ENCODE data around the gene ACOXL.
"Not testable (repeated sequence)": the region's sequence is repeated elsewhere in the genome, so short reads cannot be mapped to it uniquely, and the experiment has no call there.

ACOXL gene

GRCh38 chr2:110732422-110733413 lies at the start of gene ACOXL:
TSS of gene ACOXL (plus strand) at chr2:110732573. CDS start at chr2:110768390, 35,817 bp downstream.
- Histone ChIP-seq H3K9ac (ENCODE audit: low read length) (no peak within 1 kb of the TSS), H3K4me1 (ENCODE audit: control insufficient read depth, insufficient read depth, low read length) (no peaks in the 10 kb centered on the region), H3K36me3 (ENCODE audit: control insufficient read depth, insufficient read depth, low read length, severe bottlenecking) (no peaks in the 10 kb centered on the region), H3K27me3 (replicated peaks; ENCODE audit: control insufficient read depth, insufficient read depth, low read length) (peaks cover 78% of the 10 kb centered on the region), H3K9me3 (ENCODE audit: control insufficient read depth, low read length) (peaks cover 10% of the 10 kb centered on the region), H3K4me3 (ENCODE audit: low read length) (no peak within 1 kb of the TSS)
- no peak for DNase-seq (ENCODE audit: low read depth)

- no peak for DNase-seq (ENCODE audit: low read depth)
These were observed 49.5 kb upstream of the ACOXL start for GRCh38 chr2:110682872-110683271.

GRCh38 chr2:110687775-110688484 lies 44.4 kb upstream of the ACOXL start:
- not testable (repeated sequence) for H3K36me3 ChIP-seq (ENCODE audit: control insufficient read depth, insufficient read depth, low read length, severe bottlenecking); H3K9ac ChIP-seq (ENCODE audit: low read length); H3K4me3 ChIP-seq (ENCODE audit: low read length); DNase-seq (ENCODE audit: low read depth); H3K9me3 ChIP-seq (ENCODE audit: control insufficient read depth, low read length); H3K4me1 ChIP-seq (ENCODE audit: control insufficient read depth, insufficient read depth, low read length)
- peaks cover 40% of the 10 kb centered on the region for H3K27me3 ChIP-seq (replicated peaks; ENCODE audit: control insufficient read depth, insufficient read depth, low read length)

More at GRCh38 chr2:110682872-110683271, 49.5 kb upstream of the ACOXL start:
- H3K9ac ChIP-seq (ENCODE audit: low read length) = no peak overlapping the region
- no peaks in the 10 kb centered on the region for H3K36me3 ChIP-seq (ENCODE audit: control insufficient read depth, insufficient read depth, low read length, severe bottlenecking)
- peaks cover 28% of the 10 kb centered on the region for H3K27me3 ChIP-seq (replicated peaks; ENCODE audit: control insufficient read depth, insufficient read depth, low read length)
- peaks cover 10% of the 10 kb centered on the region for H3K4me1 ChIP-seq (ENCODE audit: control insufficient read depth, insufficient read depth, low read length)
- no peak overlapping the region for H3K4me3 ChIP-seq (ENCODE audit: low read length)
- H3K9me3 ChIP-seq (ENCODE audit: control insufficient read depth, low read length) = peaks cover 10% of the 10 kb centered on the region

GRCh38 chr2:110688594-110689091 lies 43.7 kb upstream of the ACOXL start:
- Histone ChIP-seq H3K4me1 (ENCODE audit: control insufficient read depth, insufficient read depth, low read length) (peaks cover 3% of the 10 kb centered on the region), H3K4me3 (ENCODE audit: low read length) (no peak overlapping the region), H3K9me3 (ENCODE audit: control insufficient read depth, low read length) (peaks cover 10% of the 10 kb centered on the region), H3K27me3 (replicated peaks; ENCODE audit: control insufficient read depth, insufficient read depth, low read length) (peaks cover 47% of the 10 kb centered on the region), H3K9ac (ENCODE audit: low read length) (no peak overlapping the region), H3K36me3 (ENCODE audit: control insufficient read depth, insufficient read depth, low read length, severe bottlenecking) (no peaks in the 10 kb centered on the region)
- no peak for DNase-seq (ENCODE audit: low read depth)

GRCh38 chr2:110690083-110690965 lies 42.0 kb upstream of the ACOXL start:
- Histone ChIP-seq H3K36me3 (ENCODE audit: control insufficient read depth, insufficient read depth, low read length, severe bottlenecking) (no peaks in the 10 kb centered on the region), H3K4me1 (ENCODE audit: control insufficient read depth, insufficient read depth, low read length) (peaks cover 3% of the 10 kb centered on the region), H3K9me3 (ENCODE audit: control insufficient read depth, low read length) (peaks cover 10% of the 10 kb centered on the region), H3K9ac (ENCODE audit: low read length) (no peak overlapping the region), H3K27me3 (replicated peaks; ENCODE audit: control insufficient read depth, insufficient read depth, low read length) (peaks cover 42% of the 10 kb centered on the region), H3K4me3 (ENCODE audit: low read length) (no peak overlapping the region)
- DNase-seq (ENCODE audit: low read depth) = no peak

GRCh38 chr2:110691612-110692258 lies 40.6 kb upstream of the ACOXL start:
- no peaks in the 10 kb centered on the region for H3K36me3 ChIP-seq (ENCODE audit: control insufficient read depth, insufficient read depth, low read length, severe bottlenecking)
- H3K4me3 ChIP-seq (ENCODE audit: low read length) = no peak overlapping the region
- H3K27me3 ChIP-seq (replicated peaks; ENCODE audit: control insufficient read depth, insufficient read depth, low read length) = peaks cover 33% of the 10 kb centered on the region
- H3K9ac ChIP-seq (ENCODE audit: low read length) = no peak overlapping the region
- peaks cover 10% of the 10 kb centered on the region for H3K9me3 ChIP-seq (ENCODE audit: control insufficient read depth, low read length)
- H3K4me1 ChIP-seq (ENCODE audit: control insufficient read depth, insufficient read depth, low read length) = peaks cover 3% of the 10 kb centered on the region
- no peak for DNase-seq (ENCODE audit: low read depth)

- H3K4me3 ChIP-seq (ENCODE audit: low read length); H3K4me1 ChIP-seq (ENCODE audit: control insufficient read depth, insufficient read depth, low read length); H3K36me3 ChIP-seq (ENCODE audit: control insufficient read depth, insufficient read depth, low read length, severe bottlenecking); H3K9ac ChIP-seq (ENCODE audit: low read length); H3K9me3 ChIP-seq (ENCODE audit: control insufficient read depth, low read length); DNase-seq (ENCODE audit: low read depth): not testable (repeated sequence)
- H3K27me3 ChIP-seq (replicated peaks; ENCODE audit: control insufficient read depth, insufficient read depth, low read length) = peaks cover 20% of the 10 kb centered on the region
These were observed 37.1 kb upstream of the ACOXL start for GRCh38 chr2:110695146-110695898.

- not testable (repeated sequence) for H3K9me3 ChIP-seq (ENCODE audit: control insufficient read depth, low read length); H3K36me3 ChIP-seq (ENCODE audit: control insufficient read depth, insufficient read depth, low read length, severe bottlenecking); H3K4me3 ChIP-seq (ENCODE audit: low read length); DNase-seq (ENCODE audit: low read depth); H3K9ac ChIP-seq (ENCODE audit: low read length); H3K4me1 ChIP-seq (ENCODE audit: control insufficient read depth, insufficient read depth, low read length); H3K27me3 ChIP-seq (replicated peaks; ENCODE audit: control insufficient read depth, insufficient read depth, low read length)
These were observed 34.1 kb upstream of the ACOXL start for GRCh38 chr2:110698253-110698652.

- no peak for DNase-seq (ENCODE audit: low read depth)
- no peaks in the 10 kb centered on the region for H3K36me3 ChIP-seq (ENCODE audit: control insufficient read depth, insufficient read depth, low read length, severe bottlenecking)
- no peaks in the 10 kb centered on the region for H3K9me3 ChIP-seq (ENCODE audit: control insufficient read depth, low read length)
- H3K4me3 ChIP-seq (ENCODE audit: low read length) = no peak overlapping the region
- H3K27me3 ChIP-seq (replicated peaks; ENCODE audit: control insufficient read depth, insufficient read depth, low read length) = peaks cover 13% of the 10 kb centered on the region
- no peak overlapping the region for H3K9ac ChIP-seq (ENCODE audit: low read length)
- no peaks in the 10 kb centered on the region for H3K4me1 ChIP-seq (ENCODE audit: control insufficient read depth, insufficient read depth, low read length)
These were observed 29.6 kb upstream of the ACOXL start for GRCh38 chr2:110702514-110703380.

Measured in adipocyte (in vitro differentiated cells).